Measurements from ENCODE around the gene PDE2A.

Gene PDE2A

DNA sequence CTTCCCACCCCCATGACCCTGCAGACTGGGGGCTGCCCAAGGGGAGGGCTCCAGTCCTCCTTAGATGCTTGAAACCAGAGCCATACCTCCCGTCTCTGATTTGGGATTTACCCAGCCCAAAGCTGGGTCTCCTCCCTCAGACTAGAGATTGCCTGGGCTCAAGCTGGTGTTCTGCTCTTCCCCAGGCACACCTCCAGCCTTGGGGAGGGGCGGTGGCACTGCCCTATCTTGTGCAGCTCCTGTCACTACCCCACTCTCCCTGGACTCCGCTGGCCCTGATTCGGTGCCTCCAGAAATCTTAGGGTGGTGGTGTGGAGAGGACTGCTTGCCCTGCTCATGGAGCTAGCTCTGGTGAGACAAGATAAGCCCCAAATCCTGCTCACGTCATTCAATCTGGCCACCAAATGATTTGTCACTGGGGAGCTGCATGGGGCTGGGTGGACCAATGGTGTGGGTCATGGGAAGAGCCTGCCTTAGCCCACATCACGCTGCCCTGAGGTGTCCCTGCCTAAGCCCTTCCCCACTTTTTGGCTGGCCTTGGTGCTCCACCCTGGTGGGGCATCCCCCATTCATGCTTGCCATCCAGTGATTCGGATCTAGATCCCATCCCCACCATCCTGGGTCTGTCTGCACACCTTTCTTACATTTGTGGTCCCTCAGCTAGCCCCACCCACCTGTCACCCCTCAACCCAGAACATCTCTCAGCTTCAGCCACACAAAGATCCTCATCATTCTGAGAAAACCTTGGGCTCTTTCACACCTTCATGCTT, 87.7 kb downstream of the PDE2A start:
- no peak for DNase-seq

DNA sequence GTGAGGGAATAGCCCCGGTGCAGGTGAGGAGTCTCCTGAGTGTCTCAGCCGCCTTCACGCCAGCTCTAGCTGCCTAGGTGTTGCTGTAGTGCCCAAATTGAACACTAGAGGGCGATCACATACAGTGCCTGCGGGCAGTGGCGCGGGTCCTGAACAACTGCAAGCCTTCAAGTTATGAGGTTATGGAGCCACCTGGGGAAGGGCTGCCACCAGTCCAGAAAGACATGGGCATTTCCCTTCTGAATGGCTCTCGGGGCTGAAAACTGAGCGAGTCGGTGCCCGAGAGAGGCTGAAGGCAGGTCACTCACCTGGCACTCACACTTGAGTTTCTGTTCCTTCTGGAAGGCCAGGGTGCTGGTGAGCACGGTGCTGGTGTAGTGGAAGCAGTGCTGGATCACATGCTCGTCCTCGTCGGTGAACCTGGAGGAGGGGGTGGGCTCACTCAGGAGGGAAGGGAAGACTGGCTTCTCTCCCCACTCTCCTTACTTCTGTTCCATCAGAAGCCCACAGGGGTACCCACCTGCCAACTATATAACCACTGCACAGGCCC, 88.4 kb downstream of the PDE2A start:
- peak; percentile 70 to 71 for DNase-seq

DNA sequence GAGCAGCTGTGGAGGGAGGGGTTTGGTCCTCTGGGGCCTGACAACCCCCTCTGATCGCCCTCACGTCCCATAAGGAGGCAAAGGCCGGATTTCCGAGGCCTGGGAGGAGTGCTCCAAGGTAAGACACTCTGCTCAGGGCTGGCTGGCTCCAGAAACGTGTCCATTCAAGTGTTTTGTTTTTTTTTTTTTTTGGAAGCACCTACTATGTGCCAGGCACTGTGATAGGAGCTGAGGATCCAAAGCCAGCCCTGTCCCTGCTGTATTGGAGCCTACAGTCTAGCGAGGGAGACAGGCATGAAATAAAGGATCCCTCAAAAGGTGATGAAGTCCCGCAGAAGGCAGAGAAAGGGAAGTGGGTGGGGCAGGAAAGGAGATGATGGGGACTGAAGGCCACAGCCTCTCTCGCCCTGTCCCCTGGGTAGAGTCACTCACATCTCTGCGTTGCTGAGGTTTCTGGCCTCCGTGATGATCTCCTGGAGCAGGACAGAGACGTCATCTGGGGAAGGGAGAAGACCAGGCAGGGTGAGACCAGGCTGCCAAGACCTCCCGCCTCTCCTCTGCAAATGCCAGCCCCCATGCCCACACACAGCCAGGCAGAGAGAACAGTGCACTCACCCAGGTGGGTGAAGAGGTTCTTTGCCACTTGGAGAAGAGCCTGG, 89.2 kb downstream of the PDE2A start:
- DNase-seq, result no peak

DNA sequence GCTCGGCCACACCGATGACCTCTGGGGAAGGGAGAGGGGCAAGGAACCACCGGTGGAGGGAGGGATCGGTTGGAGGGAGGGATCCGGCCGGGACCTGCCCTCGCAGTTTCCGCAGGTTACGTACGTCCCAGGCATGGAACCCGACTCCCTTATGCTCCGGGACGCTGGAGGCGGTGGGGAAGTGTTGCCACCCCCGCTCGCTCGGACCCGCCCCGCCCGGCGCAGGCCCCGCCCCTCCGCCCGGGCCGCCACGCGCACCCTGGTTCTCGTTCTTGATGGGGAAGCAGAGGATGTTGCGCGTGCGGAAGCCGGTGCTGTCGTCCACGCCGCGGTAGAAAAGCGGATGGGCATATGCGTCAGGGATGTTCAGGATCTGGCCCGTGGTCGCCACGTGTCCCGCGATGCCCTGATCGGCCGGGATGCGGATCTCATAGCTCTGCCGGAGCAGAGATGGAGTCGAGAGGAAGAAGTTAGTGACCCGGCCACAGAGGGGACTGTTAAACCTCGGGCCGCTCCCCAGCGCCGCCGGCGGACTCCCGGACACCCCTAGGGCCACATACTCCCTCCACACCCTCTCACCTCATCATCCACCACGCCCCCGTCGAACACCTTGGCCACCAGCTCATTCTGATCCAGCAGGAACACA, 89.8 kb downstream of the PDE2A start:
- DNase-seq, result no peak

DNA sequence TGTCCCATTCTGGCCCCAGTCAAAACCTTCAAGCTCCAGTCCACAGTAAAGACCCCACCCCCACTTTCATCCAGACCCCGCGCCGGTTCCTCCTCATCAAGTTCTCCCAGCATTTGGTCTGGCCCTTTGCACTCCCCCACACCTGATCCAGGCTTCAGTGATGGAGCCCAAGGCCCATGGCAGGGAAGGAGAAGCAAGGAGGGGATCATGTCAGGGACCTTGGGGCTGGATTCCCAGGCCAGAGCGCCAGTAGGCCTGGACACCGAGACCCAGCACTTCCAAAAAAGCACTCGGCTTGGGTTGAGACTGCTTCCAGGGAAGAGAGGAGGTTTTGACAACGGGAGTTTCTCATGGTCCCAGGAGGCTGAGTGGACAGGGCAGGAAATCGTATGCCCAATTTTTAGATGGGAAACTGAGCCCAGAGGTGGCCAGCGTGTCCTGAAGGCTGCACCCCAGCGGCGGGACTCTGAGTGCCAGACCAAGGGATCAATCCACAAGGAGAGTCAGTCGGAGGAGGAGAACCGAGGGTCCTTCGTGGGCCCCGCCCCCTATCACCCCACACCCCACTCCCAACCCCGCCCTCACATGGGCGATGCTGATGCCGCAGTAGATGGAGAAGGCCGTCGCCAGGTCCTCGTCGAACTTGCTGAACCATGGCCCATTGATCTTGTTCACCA, 90.5 kb downstream of the PDE2A start:
- no peak for DNase-seq

DNA sequence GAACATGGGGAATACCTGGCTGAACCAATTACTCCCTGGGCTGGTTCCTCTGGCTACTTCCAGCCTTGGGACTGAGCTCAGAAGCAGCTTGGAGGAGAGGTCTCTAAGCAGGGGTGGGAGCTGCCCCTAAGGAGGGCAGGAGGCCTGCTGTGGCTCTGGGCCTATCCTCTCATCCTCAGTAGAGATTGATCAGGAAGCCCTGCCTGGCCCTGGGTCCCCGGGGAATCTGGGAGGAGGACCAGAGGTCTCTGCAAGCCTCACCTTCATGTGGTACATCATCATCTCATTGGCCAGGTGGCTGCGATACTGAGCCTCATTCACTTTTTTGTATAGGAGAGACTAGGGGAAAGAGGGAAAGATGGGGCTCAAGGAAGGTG, 91.1 kb downstream of the PDE2A start:
- no peak for DNase-seq

DNA sequence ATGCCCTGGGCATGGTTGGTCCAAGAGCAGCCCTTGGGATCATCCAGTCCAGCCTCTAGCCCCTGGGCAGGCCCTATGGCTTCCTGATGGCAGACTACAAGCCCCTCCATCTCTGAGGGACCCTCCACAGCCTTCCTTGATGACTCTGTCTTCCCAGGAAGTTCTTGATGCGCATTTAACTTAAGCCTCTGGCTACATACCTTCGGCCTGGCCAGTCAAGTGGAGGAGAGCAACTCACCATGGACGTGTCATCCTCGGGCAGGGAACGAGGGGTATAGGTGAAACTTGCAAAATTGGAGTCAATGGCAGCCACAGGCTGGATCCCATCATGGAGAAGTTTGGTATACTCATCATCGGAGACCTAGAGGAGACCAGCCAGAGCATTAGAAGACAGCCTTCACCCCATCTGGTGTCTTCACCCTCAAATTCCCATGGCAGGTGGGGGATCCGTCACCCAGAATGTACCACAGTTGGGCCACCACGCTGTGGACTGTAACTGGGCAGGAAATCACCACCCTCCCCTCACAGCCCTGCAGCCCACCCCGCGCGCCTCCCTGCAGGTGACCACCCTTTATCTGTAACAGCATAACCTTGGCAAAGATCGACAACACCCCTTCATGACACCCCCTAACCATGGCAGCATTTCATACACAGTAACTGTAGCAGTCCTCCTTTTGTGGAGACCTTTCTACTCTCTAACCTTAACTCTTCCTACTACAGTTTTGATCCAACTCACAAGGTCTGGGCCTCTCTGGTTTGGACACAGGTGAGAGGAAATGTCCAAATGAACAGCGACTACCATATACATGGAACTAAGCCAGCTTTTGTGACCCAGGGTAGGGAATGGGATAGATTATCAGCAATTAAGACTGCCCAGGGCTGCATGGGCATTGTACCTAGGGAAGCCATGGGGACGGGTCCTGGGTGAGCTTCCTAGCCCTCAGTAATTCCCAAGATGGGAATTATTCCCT, 91.7 kb downstream of the PDE2A start:
- DNase-seq, result no peak

DNA sequence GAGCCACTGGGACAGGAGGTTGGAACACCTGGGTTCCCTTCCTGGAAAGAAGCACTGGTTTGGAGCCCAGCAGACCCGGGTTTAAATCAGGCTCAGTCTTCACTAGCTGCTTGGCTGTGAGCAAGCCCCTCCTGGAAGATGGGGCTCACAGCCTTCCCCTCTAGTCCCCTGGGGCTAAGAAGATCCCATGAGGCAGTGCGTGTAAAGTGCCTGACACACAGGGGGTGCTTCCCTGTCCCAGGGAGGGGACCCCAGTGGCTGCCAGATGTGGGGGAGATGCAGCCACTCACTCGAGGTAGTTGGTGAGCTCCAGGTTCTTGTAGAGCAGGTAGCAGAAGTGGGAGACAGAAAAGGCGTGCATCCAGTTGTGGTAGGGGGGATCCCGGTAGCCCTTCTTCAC, 93.2 kb downstream of the PDE2A start:
- no peak for DNase-seq

DNA sequence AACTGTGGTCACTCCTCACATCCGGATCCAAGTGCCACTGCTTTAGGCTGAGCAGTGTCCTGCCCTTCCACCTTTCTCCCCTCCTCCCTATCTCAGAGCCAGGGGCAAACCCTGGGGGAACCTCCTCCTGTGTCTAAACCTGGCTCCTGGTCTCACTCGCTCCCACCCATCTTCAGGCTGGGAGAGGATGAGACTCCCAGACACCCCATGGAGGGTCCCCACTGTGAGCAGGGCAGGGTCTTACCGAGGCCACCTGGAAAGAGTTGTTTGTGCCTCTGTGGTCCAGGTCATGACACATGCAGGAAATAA, 93.6 kb downstream of the PDE2A start:
- DNase-seq, result no peak

DNA sequence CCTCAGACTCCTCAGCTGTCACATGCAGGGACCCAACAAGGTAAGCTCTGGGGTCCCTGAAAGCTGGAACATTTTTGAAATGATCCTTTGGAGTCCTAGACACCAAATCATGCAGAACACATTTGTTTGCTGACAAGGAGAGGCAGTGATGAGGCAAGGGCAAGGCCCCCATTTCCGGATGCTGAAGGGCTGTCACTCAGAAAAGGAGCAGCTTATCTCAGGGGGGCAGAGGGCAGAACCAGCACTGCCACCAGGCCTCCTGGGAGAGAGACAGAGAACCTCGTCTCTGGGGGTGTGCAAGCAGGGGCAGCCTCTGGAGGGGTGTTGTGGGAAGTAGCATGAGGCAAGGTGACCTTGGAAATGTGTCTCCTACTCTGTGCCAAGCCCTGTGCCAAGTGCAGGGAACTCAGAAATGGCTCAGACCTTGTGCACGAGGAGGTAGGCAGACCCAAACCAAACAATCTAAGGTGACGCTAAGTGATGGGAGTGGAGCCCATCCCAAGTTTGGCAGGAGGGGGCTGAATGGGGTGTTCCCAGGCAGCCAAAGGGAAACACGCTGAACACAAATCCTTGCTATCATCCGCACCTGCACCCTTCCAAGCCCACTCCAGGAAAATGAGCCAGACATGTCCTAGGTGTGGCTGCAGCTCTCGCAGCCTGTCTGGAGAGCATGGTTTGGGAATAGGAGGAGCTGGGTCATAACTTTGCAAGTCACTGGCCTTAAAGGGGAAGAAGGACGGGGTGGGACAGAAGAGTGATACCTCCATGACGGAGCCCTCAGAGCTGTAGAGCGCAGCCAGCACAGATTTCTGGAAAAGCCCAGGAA, 94.2 kb downstream of the PDE2A start:
- DNase-seq, result no peak

DNA sequence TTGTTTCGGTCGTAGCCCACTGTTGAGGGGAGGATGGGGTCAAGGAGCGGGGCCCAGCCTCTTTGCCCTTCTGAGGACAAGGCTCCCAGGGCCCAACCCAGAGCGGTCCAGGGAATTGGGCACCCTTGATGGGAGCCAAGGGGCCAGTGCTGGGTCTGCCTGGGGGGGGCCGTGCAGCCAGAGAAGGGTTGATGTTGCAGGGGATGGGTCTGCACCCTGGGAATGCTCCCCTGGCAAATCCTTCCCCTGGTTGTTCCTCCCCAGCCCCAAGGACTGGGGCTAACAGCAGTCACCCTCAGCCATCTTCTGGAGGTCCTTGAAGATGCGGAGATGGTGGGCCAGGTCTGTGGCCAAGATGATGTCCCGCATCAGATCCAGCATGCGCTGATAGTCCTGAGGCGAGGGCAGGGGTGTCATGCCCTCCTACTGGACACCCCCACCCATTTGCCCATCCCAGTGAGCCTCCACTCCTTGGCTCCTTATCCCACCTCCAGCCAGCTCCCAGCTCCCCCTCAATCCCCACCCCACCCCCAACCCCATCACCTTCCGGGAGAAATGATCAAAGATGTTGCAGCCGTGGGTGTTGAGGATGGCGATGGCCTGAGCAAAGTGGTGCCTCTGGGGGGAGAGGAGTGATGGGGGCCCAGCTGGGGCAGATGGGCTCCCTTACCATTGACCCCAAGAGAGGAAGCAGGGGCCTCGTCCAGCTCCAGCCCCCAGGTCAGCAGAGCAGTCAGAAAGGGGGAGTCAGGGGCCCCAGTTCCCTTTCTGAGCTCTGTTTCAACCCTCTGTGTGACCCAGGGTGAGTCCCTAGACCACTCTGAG, 95.0 kb downstream of the PDE2A start:
- no peak for DNase-seq

DNA sequence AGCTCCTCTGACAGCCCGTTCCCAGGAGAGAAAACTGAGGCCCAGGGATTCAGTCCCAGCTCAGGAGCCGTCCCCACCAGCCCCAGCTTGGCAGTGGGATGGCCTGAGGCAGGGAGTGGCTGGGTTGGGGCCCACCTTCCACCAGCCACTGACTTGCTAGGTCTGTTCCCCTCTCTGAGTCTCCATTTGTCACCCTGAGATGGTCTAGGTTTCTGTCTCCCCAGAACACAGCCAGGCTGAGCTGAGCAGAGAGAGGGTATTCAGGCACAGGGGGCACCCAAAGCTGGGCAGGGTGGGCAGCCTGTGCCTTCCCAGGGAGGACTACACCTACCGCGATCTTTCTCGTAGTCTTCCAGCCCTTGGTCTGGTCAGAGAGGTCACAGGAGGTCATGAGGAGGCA, 95.7 kb downstream of the PDE2A start:
- DNase-seq, result no peak

DNA sequence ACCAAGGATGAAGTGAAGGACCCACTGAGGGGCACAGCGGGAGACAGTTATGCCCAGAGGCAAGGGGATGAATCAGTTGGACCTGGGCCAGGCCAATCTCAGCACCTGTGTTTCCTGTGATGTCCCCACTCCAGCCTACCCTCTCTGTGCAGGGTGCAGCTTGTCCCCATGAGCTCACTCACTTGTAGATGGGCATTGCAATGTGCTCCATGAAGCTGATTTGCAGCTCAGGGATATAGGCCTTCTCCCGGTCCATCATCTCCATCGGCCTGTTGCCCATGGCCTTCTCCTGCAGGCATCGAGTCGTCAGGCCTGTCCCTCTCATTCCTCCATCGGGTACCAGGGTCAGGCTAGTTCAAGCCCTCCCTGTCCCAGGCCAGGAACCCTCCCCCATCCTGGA, 96.2 kb downstream of the PDE2A start:
- no peak for DNase-seq

DNA sequence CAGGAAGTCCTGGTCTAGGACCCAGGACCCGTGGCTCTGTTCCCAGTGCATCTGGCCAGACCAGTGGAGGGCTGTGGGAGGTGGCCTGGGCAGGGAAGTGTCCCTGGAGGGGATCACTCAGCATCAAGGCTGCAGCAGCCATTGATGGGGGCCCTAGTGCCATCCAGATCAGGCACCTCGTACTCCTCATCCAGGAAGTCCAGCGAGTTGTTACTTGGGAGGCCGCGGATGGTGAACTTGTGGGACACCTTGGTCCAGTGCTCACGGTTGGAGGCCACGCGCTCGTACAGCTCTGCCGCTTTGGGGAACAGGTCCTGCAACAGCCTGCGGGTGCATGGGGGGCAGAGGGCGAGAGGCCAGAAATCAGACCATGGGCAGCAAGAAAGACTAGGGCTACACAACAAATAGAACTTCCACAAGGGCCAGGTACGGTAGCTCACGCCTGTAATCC, 96.9 kb downstream of the PDE2A start:
- DNase-seq, result no peak

DNA sequence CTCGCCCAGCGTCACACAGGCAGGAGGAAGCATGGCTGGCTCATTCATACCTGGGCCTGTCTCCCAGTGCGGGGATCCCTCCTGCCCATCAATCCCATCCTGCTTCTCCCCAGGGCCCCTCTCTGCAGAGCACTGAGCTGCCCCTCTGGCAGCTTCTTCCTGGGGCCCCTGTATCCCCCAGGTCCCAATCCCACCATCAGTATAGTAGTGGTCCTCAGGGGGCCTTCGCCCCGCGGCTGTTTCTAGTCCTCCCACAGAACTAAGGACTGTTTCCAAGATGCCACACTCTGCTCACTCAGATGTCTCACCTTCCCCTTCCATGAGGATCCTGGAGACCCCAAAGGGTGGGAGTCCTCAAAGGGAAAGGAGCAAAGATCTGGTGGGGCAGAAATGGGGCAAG, 97.6 kb downstream of the PDE2A start:
- no peak for DNase-seq

DNA sequence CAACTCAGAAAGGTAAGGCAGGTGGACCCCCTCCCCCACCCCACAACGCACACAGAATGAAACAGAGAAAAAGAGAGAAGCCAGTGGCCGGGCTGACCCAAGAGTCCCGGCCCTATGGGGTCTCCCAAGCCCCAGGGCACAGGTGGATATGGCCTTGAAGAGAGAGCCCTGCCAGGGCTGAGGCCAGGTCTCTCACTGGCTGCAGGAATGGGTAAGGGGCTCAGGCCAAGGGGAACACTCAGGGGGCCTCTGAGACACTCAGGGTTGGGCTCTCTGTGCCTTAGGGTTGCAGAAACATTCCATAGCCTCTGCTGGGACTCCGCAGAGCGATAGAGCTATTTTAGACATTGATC, 98.0 kb downstream of the PDE2A start:
- DNase-seq, result no peak

DNA sequence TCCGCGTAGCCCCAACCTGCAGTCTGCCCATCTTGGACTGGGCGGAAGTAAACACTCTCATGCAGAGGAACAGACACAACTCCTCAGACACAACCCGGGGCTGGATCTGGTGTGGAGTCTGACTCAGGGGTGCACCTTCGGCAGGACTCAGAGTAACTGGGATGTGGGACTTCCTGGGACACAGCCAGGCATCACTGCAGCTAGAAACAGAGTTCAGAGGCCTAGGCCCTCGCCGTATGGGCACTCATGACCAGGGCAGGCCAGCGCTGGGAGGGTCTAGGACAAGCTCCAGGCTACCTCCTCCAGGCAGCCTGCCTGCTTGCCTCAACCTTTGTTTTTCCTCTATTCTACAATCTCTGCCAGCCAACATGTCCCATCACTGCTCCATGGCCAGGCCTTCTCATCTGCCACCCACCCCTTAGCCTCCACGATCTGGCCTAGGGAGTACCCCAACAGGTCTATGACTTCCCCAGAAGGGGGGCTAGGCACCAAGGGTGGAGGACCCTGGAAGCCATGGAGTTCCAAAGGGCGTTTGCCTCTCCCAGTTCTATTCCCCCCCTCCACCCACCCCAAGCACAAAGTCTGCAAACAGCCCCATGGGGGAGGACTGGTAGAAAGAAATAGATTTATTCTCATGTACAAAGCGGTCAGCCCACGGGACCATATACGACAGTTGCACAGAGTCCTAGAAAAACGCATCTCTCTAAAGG, 98.5 kb downstream of the PDE2A start:
- DNase-seq, result no peak

DNA sequence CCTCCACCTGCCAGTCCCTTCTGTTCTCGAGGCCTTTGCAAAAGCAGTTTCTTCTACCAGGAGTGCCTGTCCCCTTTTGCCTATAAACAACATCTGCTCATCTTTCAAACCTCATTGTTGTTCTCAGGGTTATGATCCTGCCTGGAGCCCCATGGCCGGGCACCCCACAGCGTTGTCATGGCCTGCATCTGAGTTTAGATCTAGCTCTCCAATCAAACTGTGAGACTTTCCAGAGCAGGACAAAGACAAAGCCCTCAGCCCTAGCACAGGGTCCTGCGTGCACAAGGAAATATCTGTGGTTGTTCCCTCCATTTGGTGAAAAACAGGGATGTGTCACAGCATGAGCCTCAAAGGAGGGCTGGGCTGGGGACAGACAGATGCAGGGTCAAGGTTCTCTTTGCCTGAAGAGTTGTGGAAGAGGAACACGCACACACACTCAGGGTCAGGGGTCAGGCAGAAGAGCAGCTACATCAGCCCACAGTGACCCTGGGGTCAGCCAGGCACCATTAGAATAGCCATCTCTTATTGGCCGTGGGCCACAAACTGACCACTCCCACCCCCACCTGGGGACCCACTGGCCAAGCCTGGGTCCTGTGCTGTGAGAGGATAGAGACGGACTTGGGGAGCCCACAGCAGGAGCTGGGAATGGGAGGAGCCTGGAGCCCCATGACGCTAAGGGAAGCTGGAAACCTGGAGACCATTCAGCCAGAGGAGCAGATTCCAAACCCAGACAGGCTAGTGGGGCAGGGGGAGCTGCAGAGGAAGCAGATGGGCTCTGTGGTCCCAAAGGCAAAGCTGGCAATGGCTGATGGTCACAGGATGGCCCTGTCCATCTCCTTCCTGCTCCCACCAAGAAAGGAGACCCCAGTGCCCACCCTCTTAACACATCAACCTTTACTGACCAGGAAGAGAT, 99.4 kb downstream of the PDE2A start:
- DNase-seq, result no peak

All from NCI-H1930 (cell line).